Adrenal gland (tissue), 12 donors: ENCODE data around the gene CLTRN. TPM values are rescaled to one million over a fixed set of nuclear protein-coding genes. Genes with fewer than 3 reads are reported as not detected.

Source experiments
- DNase-seq, 7 donors: peaks; one replicate each; pipeline ENCODE4 v3.0.0-alpha.2; 2019 to 2020
- H3K27ac ChIP-seq, 5 donors: fragments of 200-600 bp; sonication (generic) in 4 of 5; 1 replicate in 3 of 5; 2 replicates in 2 of 5; pipeline versions ENCODE4 v1.5.1 to v1.8.0; 2016 to 2020; ENCODE audit warnings: mild to moderate bottlenecking in 1 of 5
- H3K27me3 ChIP-seq: fragments of 200-600 bp; 2 replicates; pipeline ENCODE4 v1.8.0; 2021
- H3K36me3 ChIP-seq, 2 donors: fragments of 200-600 bp; replicated peaks in 1 of 2; 1 replicate in 1 of 2; 2 replicates in 1 of 2; pipeline versions ENCODE4 v1.5.1 to v1.8.0; 2018 to 2022
- H3K4me1 ChIP-seq, 2 donors: fragments of 200-600 bp; replicated peaks in 1 of 2; 1 replicate in 1 of 2; 2 replicates in 1 of 2; pipeline versions ENCODE4 v1.5.1 to v1.8.0; 2018 to 2021
- H3K4me3 ChIP-seq, 4 donors: fragments of 200-600 bp; sonication (generic) in 3 of 4; one replicate each; pipeline ENCODE4 v1.5.1; 2016 to 2018
- H3K9me3 ChIP-seq, 3 donors: fragments of 200-600 bp; sonication (generic) in 1 of 3; replicated peaks in 1 of 3; 1 replicate in 2 of 3; 2 replicates in 1 of 3; pipeline versions ENCODE4 v1.5.1 to v1.8.0; 2016 to 2021
- CTCF ChIP-seq, 6 experiments: fragments of 450-650 bp in 4 of 6; fragments of 200-600 bp in 2 of 6; sonication (generic) in 1 of 6; IDR thresholded peaks; 1 replicate in 5 of 6; 2 replicates in 1 of 6; pipeline versions ENCODE4 v1.5.1 to v1.8.0; 2016 to 2021; ENCODE audit warnings: antibody characterized with exemption in 6 of 6, mild to moderate bottlenecking in 2 of 6, moderate library complexity in 1 of 6
- POLR2A ChIP-seq, 2 donors: fragments of 450-650 bp; IDR thresholded peaks; one replicate each; pipeline ENCODE4 v1.6.1; 2017; ENCODE audit warnings: antibody characterized with exemption in 2 of 2, mild to moderate bottlenecking in 2 of 2, moderate library complexity in 1 of 2
- WGBS, 4 donors: extraction: QIAGEN DNeasy Blood & Tissue Kit in 2 of 4; methylation state at CpG; one replicate each; pipeline versions ENCODE4 v1.1.5 to v1.1.7; 2013 to 2017; 5-methylcytosine and 5-hydroxymethylcytosine counted together
- intact Hi-C, 2 donors: fragments of 100-400 bp; cut with DNase I; formaldehyde crosslinking; loops; one replicate each; pipeline versions ENCODE4 v1.14.1 to v1.15.0; 2022 to 2023
- polyA plus RNA-seq, 3 donors: library from polyadenylated mRNA; stranded (reverse); fragments of 200-250 nt in 2 of 3; fragments of 350-450 nt in 1 of 3; fragmentation: Illumina TruSeq in 1 of 3; extraction: RNeasy Lipid Tissue Mini Kit (QIAGEN cat#74804) in 1 of 3; gene quantifications; one replicate each; pipeline ENCODE4 v1.2.3, GENCODE V29; 2013 to 2014
- total RNA-seq, 9 donors: library from RNA; depleted of rRNA in 4 of 9; stranded (reverse); fragments of >200 nt in 4 of 9; fragments of 120-200 nt in 1 of 9; fragmentation: NEBNext Ultra II Directional in 1 of 9; extraction: Animal tissue kit (Norgen Biotek cat#: 25700) in 1 of 9; gene quantifications; one replicate each; pipeline versions ENCODE4 v1.1.0 to v1.2.4, GENCODE V29; 2013 to 2023
- donor health status: healthy with polysubstance abuse.
- donor health status: Bipolar disorder and iron deficiency.
- donor health status: DM: yes; HTN: yes; CAD: no.
- donor health status: DM: no; HTN: no; CAD: no.
- donor health status: DM: no; HTN: no; CAD: no.
- donor health status: DM: yes; HTN: yes; CAD: no.

CLTRN gene
- total and polyA plus RNA-seq, 12 donors = 0.14 to 1.8 (median 0.69) TPM; not detected in 1

- 70 to 87% (median 82%) methylated on average over 7 of the region's 7 CpGs for WGBS, 4 donors
- H3K36me3 ChIP-seq = no peaks in the 10 kb centered on the region
- H3K4me3 ChIP-seq = no peak overlapping the region
- peaks cover 9% of the 10 kb centered on the region for H3K27me3 ChIP-seq
- DNase-seq = no peak
- H3K4me1 ChIP-seq = no peaks in the 10 kb centered on the region
- intact Hi-C loops = loop anchor here in 1 of 2 donors (10.0 kb wide), 1 partner anchor 79 kb away; no protein-coding TSS in a partner anchor
- no peak overlapping the region for H3K27ac ChIP-seq
- no peak for TF ChIP-seq POLR2A (IDR thresholded peaks at IDR 0.05)
- no peak for TF ChIP-seq CTCF (IDR thresholded peaks at IDR 0.05)
- H3K9me3 ChIP-seq = no peaks in the 10 kb centered on the region
These were observed 20.6 kb downstream of the CLTRN start for GRCh38 chrX:15643786-15644559.

- H3K27me3 ChIP-seq = peaks cover 20% of the 10 kb centered on the region
- no peak overlapping the region for H3K27ac ChIP-seq
- H3K4me3 ChIP-seq = no peak overlapping the region
- no peaks in the 10 kb centered on the region for H3K4me1 ChIP-seq
- intact Hi-C loops = no loop called here
- H3K36me3 ChIP-seq = no peaks in the 10 kb centered on the region
- no peak for DNase-seq
- H3K9me3 ChIP-seq = no peaks in the 10 kb centered on the region
- TF ChIP-seq CTCF (IDR thresholded peaks at IDR 0.05) = no peak
- TF ChIP-seq POLR2A (IDR thresholded peaks at IDR 0.05) = no peak
These were observed 33.0 kb downstream of the CLTRN start for GRCh38 chrX:15631637-15632036.

DNA sequence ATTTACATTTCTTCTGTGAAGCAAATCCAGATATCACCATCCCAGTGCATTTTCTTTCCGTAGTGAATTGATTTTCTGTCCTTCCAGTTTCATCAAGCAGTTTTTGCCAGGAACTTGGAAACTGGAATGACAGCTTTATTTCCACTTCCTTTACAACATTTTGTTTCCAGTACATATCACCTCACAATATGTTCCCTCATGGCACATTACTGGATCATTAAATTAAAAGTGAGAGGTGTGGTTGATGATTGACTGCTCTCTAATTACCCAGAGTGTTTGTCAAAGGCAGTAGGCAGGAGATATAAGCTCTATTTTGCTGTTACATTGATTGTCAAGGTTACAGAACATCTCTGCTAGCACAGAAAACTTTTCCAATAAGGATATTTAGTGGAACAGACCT is 41.6 kb downstream of the CLTRN start:
- intact Hi-C loops = no loop called here
- Histone ChIP-seq H3K9me3 (no peaks in the 10 kb centered on the region), H3K36me3 (no peaks in the 10 kb centered on the region), H3K27me3 (peaks cover 7% of the 10 kb centered on the region), H3K4me1 (no peaks in the 10 kb centered on the region), H3K4me3 (no peak overlapping the region), H3K27ac (no peak overlapping the region)
- no peak for DNase-seq
- no peak for TF ChIP-seq POLR2A (IDR thresholded peaks at IDR 0.05)
- TF ChIP-seq CTCF (IDR thresholded peaks at IDR 0.05) = no peak
- WGBS, 4 donors = 83 to 91% (median 86%) methylated on average over 1 of the region's 1 CpG

GRCh38 chrX:15619053-15619755 is 45.4 kb downstream of the CLTRN start:
- Histone ChIP-seq H3K9me3 (no peaks in the 10 kb centered on the region), H3K36me3 (no peaks in the 10 kb centered on the region), H3K4me1 (peaks cover 0 to 5% of the 10 kb centered on the region in 2 donors), H3K27ac (peak overlapping the region in 1 of 5 donors; percentile 21), H3K4me3 (no peak overlapping the region), H3K27me3 (no peaks in the 10 kb centered on the region)
- peak; percentile 18 to 53 (median 41) for DNase-seq
- intact Hi-C loops = no loop called here
- no peak for TF ChIP-seq POLR2A (IDR thresholded peaks at IDR 0.05)
- TF ChIP-seq CTCF (IDR thresholded peaks at IDR 0.05) = no peak
- WGBS, 4 donors = 58 to 75% (median 68%) methylated on average over 3 of the region's 3 CpGs
